Activated CD4-positive, alpha-beta T cell treated with anti-CD3 and anti-CD28 coated beads, Interleukin-2, amount 50 U/mL, for 1 hour (primary cell): ENCODE data around the gene RNU7-1.
"Not testable (repeated sequence)": the region's sequence is repeated elsewhere in the genome, so short reads cannot be mapped to it uniquely, and the experiment has no call there.

Experiments
- DNase-seq: peaks from one replicate; pipeline ENCODE4 v3.0.0-alpha.2; 2020

RNU7-1 gene

GRCh38 chr12:6943722-6944380 is at the start of gene RNU7-1, which contains the start of gene C12orf57:
Gene RNU7-1 (plus strand): TSS chr12:6943816.
Gene C12orf57 (plus strand): TSS chr12:6944022. CDS start chr12:6944122, 100 bp downstream.
- DNase-seq, result peak; percentile 60

DNA sequence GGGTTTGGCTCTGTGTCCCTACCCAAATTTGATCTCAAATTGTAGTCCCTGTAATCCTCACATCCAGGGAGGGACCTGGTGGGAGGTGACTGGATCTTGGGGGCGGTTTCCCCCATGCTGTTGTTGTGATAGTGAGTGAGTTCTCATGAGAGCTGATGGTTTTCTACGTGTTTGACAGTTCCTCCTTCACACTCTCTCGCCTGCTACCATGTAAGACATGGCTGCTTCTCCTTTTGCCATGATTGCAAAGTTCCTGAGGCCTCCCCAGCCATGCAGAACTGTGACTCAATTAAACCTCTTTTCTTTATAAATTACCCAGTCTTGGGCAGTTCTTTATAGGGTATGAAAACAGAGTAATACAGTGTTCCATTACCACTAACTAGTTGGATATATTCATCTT is 49.3 kb upstream of the RNU7-1 start:
- no peak for DNase-seq

DNA sequence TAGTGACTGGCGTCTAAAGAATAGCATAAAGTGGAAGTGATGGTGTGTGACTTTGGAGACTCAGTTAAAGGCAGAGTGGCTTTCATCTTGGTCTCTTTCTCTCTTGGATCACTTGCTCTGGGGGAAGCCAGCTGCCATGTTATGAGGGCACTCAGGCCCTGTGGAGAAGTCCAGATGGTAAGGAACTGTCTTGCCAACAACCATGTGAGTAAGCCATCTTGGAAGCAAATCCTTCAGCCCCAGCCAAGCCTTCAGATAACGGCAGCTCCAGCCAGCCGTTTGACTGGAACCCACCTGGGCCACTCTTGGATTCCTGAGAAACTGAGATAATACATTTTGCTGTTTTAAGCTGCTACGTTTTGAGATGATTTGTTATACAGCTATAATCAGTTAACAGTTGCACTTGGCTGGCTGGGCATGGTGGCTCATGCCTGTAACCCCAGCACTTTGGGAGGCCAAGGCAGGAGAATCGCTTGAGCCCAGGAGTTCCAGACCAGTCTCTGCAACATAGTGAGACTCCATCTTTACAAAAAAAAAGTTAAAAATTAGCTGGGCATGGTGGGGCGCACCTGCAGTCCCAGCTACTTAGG is 46.7 kb upstream of the RNU7-1 start:
- no peak for DNase-seq

DNA sequence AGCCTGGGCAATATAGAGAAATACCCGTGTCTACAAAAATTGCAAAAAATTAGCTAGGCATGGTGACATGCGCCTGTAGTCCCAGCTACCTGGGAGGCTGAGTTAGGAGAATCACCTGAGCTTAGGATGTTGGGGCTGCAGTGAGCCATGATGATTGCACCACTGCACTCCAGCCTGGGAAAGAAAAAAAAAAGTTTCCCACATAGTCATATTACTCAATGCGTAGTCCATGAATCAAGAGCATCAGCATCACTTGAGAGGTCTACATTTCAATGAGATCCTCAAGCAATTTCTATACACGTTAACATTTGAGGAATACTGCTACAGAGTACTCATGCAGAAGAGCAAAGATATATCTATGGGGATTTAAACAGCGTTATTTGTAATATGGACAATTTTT is 44.2 kb upstream of the RNU7-1 start:
- no peak for DNase-seq

DNA sequence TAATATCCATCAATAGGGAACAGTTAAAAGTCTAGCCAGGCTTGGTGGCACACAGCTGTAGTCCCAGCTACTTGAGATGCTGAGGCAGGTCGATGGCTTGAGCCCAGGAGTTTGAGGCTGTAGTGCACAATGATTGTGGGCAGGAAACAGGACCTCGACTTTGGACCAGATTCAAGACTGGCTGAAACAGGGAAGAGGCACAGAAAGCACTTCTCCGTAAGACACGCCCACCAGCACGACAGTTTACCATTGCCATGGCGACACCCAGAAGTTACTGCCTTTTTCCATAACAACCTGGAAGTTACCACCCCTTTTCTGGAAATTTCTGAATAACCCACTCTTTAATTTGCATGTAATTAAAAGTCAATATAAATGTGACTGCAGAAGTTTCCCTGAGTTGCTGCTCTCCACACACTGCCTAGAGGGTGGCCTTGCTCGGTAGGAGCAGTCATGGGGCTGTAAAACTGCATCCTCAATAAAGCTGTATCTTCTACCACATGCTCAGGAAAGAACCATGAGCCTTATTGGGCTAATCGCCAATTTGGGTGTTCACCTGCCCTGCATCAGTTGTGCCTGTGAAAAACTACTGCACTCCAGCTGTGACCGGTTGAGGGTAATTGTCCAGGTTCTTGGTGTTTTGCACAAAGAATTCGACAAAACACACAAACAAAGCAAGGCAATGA is 43.6 kb upstream of the RNU7-1 start:
- DNase-seq, result no peak

GRCh38 chr12:6902448-6902847 is 41.2 kb upstream of the RNU7-1 start:
- DNase-seq, result no peak

- DNase-seq, result no peak
These were observed 39.9 kb upstream of the RNU7-1 start for GRCh38 chr12:6903722-6904121.

DNA sequence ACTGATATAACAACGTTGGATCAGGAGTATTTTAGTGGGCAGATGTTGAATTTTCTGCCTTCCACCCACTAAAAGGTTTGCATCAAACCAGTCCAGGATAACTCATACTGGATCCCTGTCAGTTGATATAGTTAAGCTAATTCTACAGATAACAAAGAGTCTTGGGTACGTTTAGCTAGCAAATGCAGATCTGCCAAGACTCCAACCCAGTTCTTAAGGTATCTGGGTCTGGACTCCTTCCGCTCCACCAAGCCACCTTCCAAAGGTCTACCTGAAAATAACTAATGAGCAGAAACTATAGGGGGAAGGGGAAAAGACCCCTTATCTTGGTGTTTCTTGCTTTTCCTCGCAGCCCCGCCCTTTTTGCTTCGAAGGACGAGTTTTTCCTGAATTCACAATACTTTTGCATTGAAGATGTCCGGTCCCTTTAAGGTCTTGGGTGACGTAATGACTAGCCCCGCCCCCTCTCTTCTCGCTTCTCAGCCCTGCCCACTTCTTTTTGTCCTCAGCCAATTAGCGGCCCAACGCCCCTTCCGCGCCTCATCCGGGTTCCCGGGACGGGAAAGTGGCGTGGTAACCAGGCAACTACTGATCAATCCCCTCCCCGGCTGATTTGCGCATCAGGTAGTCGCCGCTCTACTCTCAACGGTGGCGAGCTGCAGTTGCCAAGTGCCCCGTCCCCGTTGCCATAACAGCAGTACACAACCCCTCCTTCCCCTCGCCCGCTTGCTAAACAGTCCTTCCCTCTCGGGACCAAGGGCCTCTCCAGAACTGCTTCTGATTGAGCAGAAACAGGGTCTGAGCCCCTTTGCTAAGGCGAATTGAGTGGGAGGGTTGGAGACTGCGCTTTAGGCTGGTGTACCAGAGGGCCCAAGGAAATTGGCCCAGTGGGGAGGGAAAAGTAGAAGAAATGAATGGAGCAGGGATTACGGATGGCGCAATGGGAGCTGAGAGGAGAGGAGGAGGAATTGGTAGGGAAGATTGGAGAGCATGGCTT is 39.0 kb upstream of the RNU7-1 start, which contains the start of gene LRRC23:
LRRC23 (plus strand) TSS at position 543 of the 997 bp plus-strand sequence. CDS start 812 bp downstream, outside the sequence.
- DNase-seq, result peak; percentile 98

DNA sequence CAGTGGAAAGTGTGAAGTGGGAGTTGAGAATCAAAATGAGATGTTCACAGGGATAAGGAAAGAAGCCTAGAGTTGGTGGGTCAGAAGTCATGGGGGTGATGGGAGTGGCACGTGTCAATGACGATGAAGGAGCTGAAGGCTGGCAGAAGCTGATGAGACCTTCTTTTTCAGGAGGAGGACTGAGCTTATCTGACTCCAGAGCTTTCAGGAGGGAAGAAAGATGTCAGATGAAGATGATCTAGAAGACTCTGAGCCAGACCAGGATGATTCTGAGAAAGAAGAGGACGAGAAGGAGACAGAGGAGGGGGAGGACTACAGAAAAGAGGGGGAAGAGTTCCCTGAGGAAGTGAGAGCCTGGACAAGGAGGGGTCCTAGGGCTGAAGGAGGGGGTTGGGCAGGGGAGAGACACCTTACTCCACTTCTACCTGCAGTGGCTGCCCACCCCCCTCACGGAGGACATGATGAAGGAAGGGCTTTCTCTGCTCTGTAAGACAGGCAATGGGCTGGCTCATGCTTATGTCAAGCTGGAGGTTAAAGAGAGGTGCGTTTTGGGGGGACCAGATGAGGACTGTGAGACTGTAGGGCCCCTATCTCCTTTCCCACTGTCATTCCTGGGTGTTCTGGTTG is 38.1 kb upstream of the RNU7-1 start:
- no peak for DNase-seq

DNA sequence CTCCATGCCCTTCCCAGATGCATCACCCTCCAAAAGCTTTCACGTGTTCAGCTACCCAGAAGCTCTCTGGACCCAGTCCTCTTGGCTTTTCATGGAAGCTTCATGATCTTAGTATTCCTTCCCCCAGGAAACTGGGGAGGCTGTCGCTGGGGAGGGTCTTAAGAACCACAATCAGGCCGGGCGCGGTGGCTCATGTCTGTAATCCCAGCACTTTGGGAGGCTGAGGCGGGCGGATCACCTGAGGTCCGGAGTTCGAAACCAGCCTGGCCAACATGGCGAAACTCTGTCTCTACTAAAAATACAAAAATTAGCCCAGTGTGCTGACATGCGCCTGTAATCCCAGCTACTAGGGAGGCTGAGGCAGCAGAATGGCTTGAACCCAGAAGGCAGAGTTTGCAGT is 35.5 kb upstream of the RNU7-1 start:
- not testable (repeated sequence) for DNase-seq

DNA sequence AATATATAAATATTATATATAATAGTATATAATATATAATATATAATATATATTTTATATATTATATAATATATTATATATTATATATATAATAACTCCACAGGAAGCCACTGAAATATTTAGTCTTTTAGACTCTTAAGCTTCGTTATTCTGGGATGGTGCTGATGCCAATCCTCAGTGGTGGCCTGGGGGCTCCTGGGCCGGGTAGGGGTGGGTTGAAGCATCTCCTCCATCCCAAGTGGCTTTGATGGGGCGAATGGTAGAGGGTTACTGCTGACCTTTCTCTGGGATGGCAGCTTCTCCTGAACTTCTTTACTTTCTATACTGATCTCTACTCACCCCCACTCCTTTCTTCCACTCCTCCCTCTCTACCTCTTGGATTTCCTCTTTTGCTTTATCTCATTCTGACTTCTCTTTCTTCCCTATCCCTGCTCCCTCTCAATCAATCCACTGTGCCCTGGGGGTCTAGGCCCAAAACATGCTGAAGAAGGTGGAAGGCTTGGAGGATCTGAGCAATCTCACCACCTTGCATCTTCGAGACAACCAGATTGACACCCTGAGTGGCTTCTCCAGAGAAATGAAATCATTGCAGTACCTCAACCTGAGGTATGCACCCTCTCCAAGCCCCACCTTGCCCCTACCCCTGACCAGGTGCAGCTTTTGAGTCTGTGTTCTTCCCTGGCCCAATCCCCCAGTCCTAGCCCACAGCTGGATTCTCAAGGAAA is 34.0 kb upstream of the RNU7-1 start:
- no peak for DNase-seq

DNA sequence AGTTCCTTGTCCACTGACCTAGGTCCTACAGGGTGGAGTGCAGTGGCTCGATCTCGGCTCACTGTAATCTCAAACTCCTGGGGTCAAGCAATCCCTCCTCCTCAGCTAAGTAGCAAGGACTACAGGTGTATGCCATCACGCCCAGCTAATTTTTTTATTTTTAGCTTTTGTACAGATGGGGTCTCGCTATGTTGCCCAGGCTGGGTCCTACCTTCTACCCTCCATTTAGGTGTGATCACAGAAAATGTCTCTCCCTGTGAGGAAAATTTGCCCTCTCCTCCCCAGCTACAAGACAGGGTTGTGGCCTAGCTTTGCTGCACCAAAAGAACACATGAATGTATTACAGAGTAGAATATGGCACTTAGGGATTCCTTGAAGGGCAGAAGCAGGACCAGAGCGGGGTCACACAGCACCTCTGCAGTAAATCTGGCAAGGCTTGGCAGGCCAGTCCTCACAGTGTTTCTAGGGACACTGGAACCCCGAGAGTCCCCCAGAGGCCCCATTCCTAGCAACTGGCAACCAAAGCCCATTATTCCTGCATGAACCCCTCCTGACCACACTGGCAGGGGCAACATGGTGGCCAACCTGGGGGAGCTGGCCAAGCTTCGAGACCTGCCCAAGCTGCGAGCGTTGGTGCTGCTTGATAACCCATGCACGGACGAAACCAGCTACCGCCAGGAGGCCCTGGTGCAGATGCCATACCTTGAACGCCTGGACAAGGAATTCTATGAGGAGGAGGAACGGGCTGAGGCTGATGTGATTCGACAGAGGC is 31.3 kb upstream of the RNU7-1 start:
- DNase-seq, result no peak

DNA sequence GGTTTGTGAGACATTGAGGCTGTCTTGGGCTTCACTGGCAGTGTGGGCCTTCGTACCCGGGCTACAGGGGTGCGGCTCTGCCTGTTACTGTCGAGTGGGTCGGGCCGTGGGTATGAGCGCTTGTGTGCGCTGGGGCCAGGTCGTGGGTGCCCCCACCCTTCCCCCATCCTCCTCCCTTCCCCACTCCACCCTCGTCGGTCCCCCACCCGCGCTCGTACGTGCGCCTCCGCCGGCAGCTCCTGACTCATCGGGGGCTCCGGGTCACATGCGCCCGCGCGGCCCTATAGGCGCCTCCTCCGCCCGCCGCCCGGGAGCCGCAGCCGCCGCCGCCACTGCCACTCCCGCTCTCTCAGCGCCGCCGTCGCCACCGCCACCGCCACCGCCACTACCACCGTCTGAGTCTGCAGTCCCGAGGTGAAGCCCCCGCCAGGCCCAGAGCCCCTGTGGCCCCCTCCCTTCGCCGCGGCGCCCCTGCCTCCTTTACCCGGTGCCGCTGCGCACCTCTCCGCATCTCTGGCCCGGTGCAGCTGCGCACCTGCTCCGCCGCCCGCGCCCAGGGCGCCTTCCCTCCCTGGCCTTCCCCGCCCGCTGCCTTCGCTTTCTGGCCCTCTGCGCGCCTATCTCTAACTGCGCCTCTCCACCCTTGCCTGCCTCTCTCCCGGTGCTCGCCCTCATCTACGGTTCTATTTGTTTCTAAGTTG is 29.2 kb upstream of the RNU7-1 start, which contains the start of gene ENO2:
ENO2 (plus strand) TSS at position 335 of the 701 bp plus-strand sequence. CDS start 1,253 bp downstream, outside the sequence.
- peak; percentile 88 for DNase-seq

DNA sequence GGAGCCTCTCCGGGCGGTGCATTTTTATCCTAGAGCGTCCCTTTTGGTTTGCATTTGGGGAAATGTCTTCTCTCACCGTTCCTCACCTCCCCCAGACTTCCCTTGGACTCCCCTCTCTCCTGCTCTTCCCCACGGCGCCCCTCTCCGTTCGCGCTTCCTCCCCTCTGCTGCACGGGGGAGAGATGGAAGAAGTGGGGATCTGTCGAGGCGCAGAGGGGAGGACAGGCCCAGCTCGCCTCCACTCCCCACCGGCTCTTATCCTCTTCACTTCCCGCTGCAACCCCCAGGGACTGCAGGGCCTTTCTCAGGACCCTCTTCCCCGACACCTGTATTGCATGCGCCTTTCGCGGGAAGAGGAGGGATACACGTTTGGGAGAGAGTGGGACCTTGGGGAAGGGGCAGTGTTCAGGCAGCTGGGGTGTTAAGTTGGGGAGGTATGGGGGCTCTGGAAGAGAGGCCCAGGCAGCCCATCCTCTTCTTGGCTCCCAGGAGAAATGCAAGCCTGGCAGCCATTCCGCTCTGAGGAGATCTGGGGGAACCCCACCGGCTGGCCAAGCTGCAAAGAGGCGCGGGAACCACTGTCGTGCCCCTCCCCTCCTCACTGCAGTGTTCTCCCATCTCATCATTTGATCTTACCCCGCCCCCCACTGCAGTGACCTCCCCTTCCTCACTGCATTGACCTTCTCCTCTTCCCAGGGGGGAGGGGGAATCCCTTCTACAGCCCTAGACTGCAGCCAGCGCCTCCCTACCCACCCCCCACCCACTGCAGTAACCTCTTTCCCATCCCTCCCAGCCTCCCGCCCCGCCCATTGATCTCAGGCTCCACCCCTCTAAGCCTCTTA is 28.4 kb upstream of the RNU7-1 start:
- DNase-seq, result no peak

DNA sequence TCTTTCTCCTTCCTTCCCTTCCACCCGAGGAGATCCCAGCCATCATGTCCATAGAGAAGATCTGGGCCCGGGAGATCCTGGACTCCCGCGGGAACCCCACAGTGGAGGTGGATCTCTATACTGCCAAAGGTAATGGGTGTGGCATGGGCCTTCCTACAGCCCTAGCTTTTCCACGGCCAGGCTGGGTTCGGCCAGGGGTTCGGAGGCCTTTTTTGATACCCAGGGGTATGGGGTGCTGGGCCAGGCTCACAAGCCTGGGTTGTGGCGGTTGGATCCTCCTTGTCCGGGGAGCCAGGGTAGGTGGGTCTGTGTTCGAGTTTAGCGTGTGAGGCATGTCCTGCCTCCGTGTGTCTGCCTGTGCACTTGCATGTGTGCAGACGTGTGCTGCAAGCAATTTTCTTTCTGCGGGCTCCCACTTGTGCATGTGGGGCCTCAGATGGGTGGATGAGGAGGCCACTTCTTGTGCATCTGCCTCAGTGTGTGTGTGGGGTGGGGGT is 27.8 kb upstream of the RNU7-1 start:
- no peak for DNase-seq

DNA sequence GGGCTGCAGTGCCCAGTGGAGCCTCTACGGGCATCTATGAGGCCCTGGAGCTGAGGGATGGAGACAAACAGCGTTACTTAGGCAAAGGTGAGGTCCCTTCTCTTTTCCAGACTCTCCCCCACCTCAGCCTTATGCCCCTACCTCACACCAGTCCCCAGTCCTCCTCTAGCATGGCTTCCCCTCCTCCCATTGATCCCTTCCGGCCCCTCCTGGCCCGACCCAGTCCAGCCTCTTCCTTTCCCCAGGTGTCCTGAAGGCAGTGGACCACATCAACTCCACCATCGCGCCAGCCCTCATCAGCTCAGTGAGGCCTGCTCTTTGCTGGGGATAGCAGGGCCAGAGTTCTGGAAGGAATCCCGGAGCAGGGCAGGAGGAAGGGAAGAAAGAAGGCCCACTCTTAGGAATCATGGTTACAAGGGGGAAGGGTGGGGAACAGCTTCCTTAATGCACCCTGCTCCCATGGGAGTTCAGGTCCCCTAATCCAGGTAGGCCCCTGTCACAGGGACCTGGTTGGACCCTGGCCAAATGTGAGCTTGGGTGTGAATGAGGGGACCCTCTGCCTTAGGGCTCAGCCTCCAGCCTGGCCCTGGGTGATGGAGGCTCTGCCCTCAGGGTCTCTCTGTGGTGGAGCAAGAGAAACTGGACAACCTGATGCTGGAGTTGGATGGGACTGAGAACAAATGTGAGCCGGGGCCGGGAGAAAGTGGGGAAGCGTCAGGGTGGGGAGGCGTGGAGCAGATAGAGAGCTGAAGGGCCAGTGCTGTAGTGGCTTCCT is 27.0 kb upstream of the RNU7-1 start:
- no peak for DNase-seq

- no peak for DNase-seq
These were observed 26.0 kb upstream of the RNU7-1 start for GRCh38 chr12:6917491-6918231.
